B cell (primary cell): Measurements from ENCODE around the gene PAK6. TPM values are rescaled to one million over a fixed set of nuclear protein-coding genes. Genes with fewer than 3 reads are reported as not detected.

Source experiments
- ATAC-seq: fragments of 200-7000 bp; cut with Tn5 transposase; one replicate; pipeline ENCODE4 v1.10.0; 2021; ENCODE audit warnings: low read depth, mild to moderate bottlenecking, moderate number of reproducible peaks, moderate library complexity
- CTCF ChIA-PET: fragments of 350-600 bp; sonication (Branson Sonifier 250); formaldehyde crosslinking; loops from one replicate; lab custom pipeline; 2021; ENCODE audit warnings: antibody characterized with exemption, inconsistent platforms; lab: Charles Lee
- POLR2A ChIA-PET: fragments of 350-600 bp; sonication (Branson Sonifier 250); formaldehyde crosslinking; loops from one replicate; lab custom pipeline; 2021; ENCODE audit warnings: antibody characterized with exemption; lab: Charles Lee
- DNase-seq: peaks from one replicate; pipeline ENCODE4 v3.0.0; 2013
- H2AFZ ChIP-seq: 2 replicates; pipeline ENCODE4 v1.6.1; 2012; ENCODE audit warnings: mild to moderate bottlenecking, low read depth, low read length; ENCODE audit not compliant: insufficient read depth, poor library complexity, severe bottlenecking
- H3K27ac ChIP-seq, 2 donors: 1 replicate in 1 of 2; 2 replicates in 1 of 2; pipeline ENCODE4 v1.5.1; 2012 to 2013; ENCODE audit warnings: low read length in 2 of 2, mild to moderate bottlenecking in 2 of 2, moderate library complexity in 1 of 2
- H3K27me3 ChIP-seq, 4 experiments: fragments of 200-600 bp in 1 of 4; sonication (generic) in 1 of 4; replicated peaks in 1 of 4; 1 replicate in 2 of 4; 2 replicates in 2 of 4; pipeline versions ENCODE4 v1.6.1 to v1.7.0; 2013 to 2016; ENCODE audit warnings: low read length in 3 of 4, mild to moderate bottlenecking in 2 of 4, mixed read lengths in 1 of 4, moderate library complexity in 1 of 4; ENCODE audit not compliant: insufficient read depth in 4 of 4, control insufficient read depth in 3 of 4; ENCODE audit errors: control extremely low read depth in 1 of 4
- H3K36me3 ChIP-seq, 2 experiments: replicated peaks in 1 of 2; 1 replicate in 1 of 2; 2 replicates in 1 of 2; pipeline versions ENCODE4 v1.6.1 to v1.7.1; 2013; ENCODE audit warnings: low read length in 1 of 2; ENCODE audit not compliant: insufficient read depth in 2 of 2, control insufficient read depth in 1 of 2; ENCODE audit errors: control extremely low read depth in 1 of 2, extremely low read depth in 1 of 2
- H3K4me1 ChIP-seq, 2 donors: fragments of 200-600 bp in 1 of 2; sonication (generic) in 1 of 2; 1 replicate in 1 of 2; 2 replicates in 1 of 2; pipeline versions ENCODE4 v1.5.1 to v1.6.1; 2013 to 2017; ENCODE audit warnings: low read length in 2 of 2; ENCODE audit not compliant: control insufficient read depth in 2 of 2, insufficient read depth in 2 of 2
- H3K4me2 ChIP-seq: replicated peaks from 2 replicates; pipeline ENCODE3; 2012; ENCODE audit warnings: mild to moderate bottlenecking, low read depth, low read length; ENCODE audit not compliant: poor library complexity, severe bottlenecking
- H3K4me3 ChIP-seq, 5 experiments: fragments of 200-600 bp in 1 of 5; sonication (generic) in 1 of 5; 1 replicate in 3 of 5; 2 replicates in 2 of 5; pipeline versions ENCODE4 v1.5.1 to v1.7.0; 2011 to 2016; ENCODE audit warnings: low read length in 4 of 5, mild to moderate bottlenecking in 4 of 5, low read depth in 2 of 5, control low read depth in 1 of 5, moderate library complexity in 1 of 5; ENCODE audit not compliant: insufficient read depth in 1 of 5; ENCODE audit errors: control extremely low read depth in 1 of 5, extremely low read depth in 1 of 5
- H3K79me2 ChIP-seq: fragments of 200-600 bp; sonication (generic); one replicate; pipeline ENCODE4 v1.6.0; 2016; ENCODE audit warnings: low read length; ENCODE audit not compliant: control insufficient read depth, insufficient read depth
- H3K9ac ChIP-seq: fragments of 200-600 bp; sonication (generic); 2 replicates; pipeline ENCODE4 v1.6.1; 2017; ENCODE audit warnings: mild to moderate bottlenecking, low read length, moderate library complexity
- H3K9me3 ChIP-seq, 3 donors: one replicate each; pipeline versions ENCODE4 v1.6.1 to v1.7.1; 2013; ENCODE audit warnings: low read length in 2 of 3; ENCODE audit not compliant: control insufficient read depth in 2 of 3, insufficient read depth in 1 of 3; ENCODE audit errors: control extremely low read depth in 1 of 3
- H4K20me1 ChIP-seq: 2 replicates; pipeline ENCODE4 v1.6.0; 2012; ENCODE audit warnings: mild to moderate bottlenecking, low read length; ENCODE audit not compliant: insufficient read depth, control insufficient read depth, poor library complexity, severe bottlenecking
- H3K27ac Mint-ChIP-seq: one replicate; pipeline ENCODE4 v1.8.0; 2021; ENCODE audit warnings: mixed read lengths
- H3K27me3 Mint-ChIP-seq: one replicate; pipeline ENCODE4 v1.8.0; 2021; ENCODE audit warnings: mixed read lengths
- H3K4me1 Mint-ChIP-seq: one replicate; pipeline ENCODE4 v1.8.0; 2021; ENCODE audit warnings: mixed read lengths
- H3K4me3 Mint-ChIP-seq: one replicate; pipeline ENCODE4 v1.8.0; 2021; ENCODE audit warnings: mixed read lengths
- H3K9me3 Mint-ChIP-seq: one replicate; pipeline ENCODE4 v1.8.0; 2022; ENCODE audit warnings: mixed read lengths; ENCODE audit not compliant: insufficient read depth
- CTCF ChIP-seq: fragments of 200-600 bp; IDR thresholded peaks from one replicate; pipeline ENCODE4 v1.8.0; 2022; ENCODE audit warnings: antibody characterized with exemption, mild to moderate bottlenecking
- EZH2 ChIP-seq: IDR thresholded peaks from 2 replicates; pipeline ENCODE4 v1.6.1; 2012; ENCODE audit warnings: borderline replicate concordance, low read depth, mild to moderate bottlenecking, moderate library complexity, low read length; ENCODE audit not compliant: insufficient read depth, poor library complexity, severe bottlenecking
- WGBS: methylation state at CpG from one replicate; pipeline ENCODE4 v1.1.5; 2013; ENCODE audit warnings: missing lambda C conversion rate; ENCODE audit not compliant: insufficient coverage; 5-methylcytosine and 5-hydroxymethylcytosine counted together
- intact Hi-C: fragments of 100-400 bp; cut with micrococcal nuclease; formaldehyde crosslinking; loops from one replicate; pipeline ENCODE4 v1.10.0; 2022
- polyA plus RNA-seq: library from polyadenylated mRNA; depleted of rRNA; stranded (reverse); fragments of >200 nt; gene quantifications from 2 replicates; pipeline ENCODE4 v1.2.3, GENCODE V29; 2012
- total RNA-seq, 2 donors: library from RNA; stranded (reverse); fragments of 120-200 nt in 1 of 2; gene quantifications; 1 replicate in 1 of 2; 2 replicates in 1 of 2; pipeline versions ENCODE4 v1.2.3 to v1.2.4, GENCODE V29; 2013 to 2022

Gene PAK6
- total and polyA plus RNA-seq, 2 donors (not counting 1 experiment from before 2014, with no cell fraction given) = 0.45 to 1.2 TPM

- peaks cover 3% of the 10 kb centered on the region for H3K79me2 ChIP-seq
- ATAC-seq = no peak
- WGBS = 73% methylated on average over 11 of the region's 12 CpGs
These were observed 62.8 kb downstream of the PAK6 start for GRCh38 chr15:40301467-40302179.

More at GRCh38 chr15:40301467-40302179, 62.8 kb downstream of the PAK6 start:
- Mint-ChIP-seq H3K4me1 (peaks cover 15% of the 10 kb centered on the region), H3K27me3 (no peaks in the 10 kb centered on the region), H3K27ac (no peak overlapping the region), H3K9me3 (peaks cover 6% of the 10 kb centered on the region), H3K4me3 (no peak overlapping the region)
- Histone ChIP-seq H2AFZ (no peak overlapping the region), H3K36me3 (peaks cover 0 to 65% of the 10 kb centered on the region in 2 experiments), H4K20me1 (no peaks in the 10 kb centered on the region), H3K27ac (no peak overlapping the region), H3K9me3 (peaks cover 0 to 12% (median 0%) of the 10 kb centered on the region in 3 donors), H3K9ac (no peak overlapping the region), H3K4me3 (no peak overlapping the region), H3K4me1 (peaks cover 7% of the 10 kb centered on the region in 2 donors), H3K4me2 (no peak overlapping the region), H3K27me3 (no peaks in the 10 kb centered on the region)
- POLR2A ChIA-PET = interaction anchor here (0.5 kb wide), 1 partner anchor 228 kb away, joined by 4 read pairs; no protein-coding TSS in a partner anchor
- CTCF ChIA-PET = interaction anchor here (0.8 to 14.9 kb wide), 6 partner anchors 9 to 39 kb away, joined by 3 to 204 read pairs (median 6); partner anchors contain the start of gene CCDC9B
- DNase-seq = no peak
- TF ChIP-seq CTCF (no peak), EZH2 (no peak)
- intact Hi-C loops = no loop called here
